ENCODE measurements around the gene VPS45.
"Not testable (repeated sequence)": the region's sequence is repeated elsewhere in the genome, so short reads cannot be mapped to it uniquely, and the experiment has no call there.

Gene VPS45

GRCh38 chr1:150161747-150162581 is 94.4 kb downstream of the VPS45 start:
- no peak for DNase-seq (ENCODE audit: low spot score)

- DNase-seq (ENCODE audit: low spot score): no peak
Observed at GRCh38 chr1:150162582-150162861, 94.9 kb downstream of the VPS45 start.

- DNase-seq (ENCODE audit: low spot score): peak; percentile 9
Observed at GRCh38 chr1:150162862-150163706, 95.5 kb downstream of the VPS45 start.

GRCh38 chr1:150164224-150164623 is 96.6 kb downstream of the VPS45 start:
- DNase-seq (ENCODE audit: low spot score): no peak

GRCh38 chr1:150164779-150165178 is 97.2 kb downstream of the VPS45 start:
- no peak for DNase-seq (ENCODE audit: low spot score)

- peak; percentile 21 for DNase-seq (ENCODE audit: low spot score)
Observed at GRCh38 chr1:150165622-150166612, 98.3 kb downstream of the VPS45 start.

GRCh38 chr1:150168960-150169601 is 101.5 kb downstream of the VPS45 start:
- peak; percentile 46 for DNase-seq (ENCODE audit: low spot score)

GRCh38 chr1:150171801-150172200 is 104.2 kb downstream of the VPS45 start:
- no peak for DNase-seq (ENCODE audit: low spot score)

GRCh38 chr1:150173141-150173585 is 105.6 kb downstream of the VPS45 start:
- no peak for DNase-seq (ENCODE audit: low spot score)

- DNase-seq (ENCODE audit: low spot score): no peak
Observed at GRCh38 chr1:150176593-150176992, 109.0 kb downstream of the VPS45 start.

- no peak for DNase-seq (ENCODE audit: low spot score)
Observed at GRCh38 chr1:150178548-150178947, 111.0 kb downstream of the VPS45 start.

GRCh38 chr1:150179867-150180266 is 112.3 kb downstream of the VPS45 start:
- DNase-seq (ENCODE audit: low spot score): no peak

- no peak for DNase-seq (ENCODE audit: low spot score)
Observed at GRCh38 chr1:150180474-150180873, 112.9 kb downstream of the VPS45 start.

- DNase-seq (ENCODE audit: low spot score): no peak
Observed at GRCh38 chr1:150182247-150182646, 114.7 kb downstream of the VPS45 start.

GRCh38 chr1:150183061-150183460 is 115.5 kb downstream of the VPS45 start:
- DNase-seq (ENCODE audit: low spot score): no peak

- DNase-seq (ENCODE audit: low spot score): no peak
Observed at GRCh38 chr1:150185481-150185880, 117.9 kb downstream of the VPS45 start.

- not testable (repeated sequence) for DNase-seq (ENCODE audit: low spot score)
Observed at GRCh38 chr1:150186438-150186788, 118.8 kb downstream of the VPS45 start.

- DNase-seq (ENCODE audit: low spot score): peak; percentile 57
Observed at GRCh38 chr1:150186789-150187559, 119.4 kb downstream of the VPS45 start.

GRCh38 chr1:150187560-150187931 is 120.0 kb downstream of the VPS45 start:
- no peak for DNase-seq (ENCODE audit: low spot score)

- DNase-seq (ENCODE audit: low spot score): no peak
Observed at GRCh38 chr1:150192012-150192411, 124.4 kb downstream of the VPS45 start.
